GM12801 (cell line): ENCODE results near the gene OBI1.

Experiments
- CTCF ChIP-seq: IDR thresholded peaks from one replicate; pipeline ENCODE4 v1.5.1; 2011; ENCODE audit warnings: control low read depth; ENCODE audit not compliant: insufficient read length; ENCODE audit errors: extremely low read depth

The OBI1 gene

GRCh38 chr13:78586706-78587105, 72.2 kb downstream of the OBI1 start:
- TF ChIP-seq CTCF: no peak

GRCh38 chr13:78576261-78576660, 82.7 kb downstream of the OBI1 start:
- no peak for TF ChIP-seq CTCF

GRCh38 chr13:78572459-78572858, 86.5 kb downstream of the OBI1 start:
- no peak for TF ChIP-seq CTCF

GRCh38 chr13:78569029-78569428, 89.9 kb downstream of the OBI1 start:
- TF ChIP-seq CTCF: no peak

- no peak for TF ChIP-seq CTCF
Observed at GRCh38 chr13:78566631-78567030, 92.3 kb downstream of the OBI1 start.
